HCT116 (cell line): Measurements from ENCODE around the gene TMEM181. TPM values are rescaled to one million over a fixed set of nuclear protein-coding genes. Genes with fewer than 3 reads are reported as not detected.

ENCODE experiments used
- ATAC-seq: fragments of 200-7000 bp; cut with Tn5 transposase; 2 replicates; pipeline ENCODE4 v1.9.1; 2020; ENCODE audit warnings: mild to moderate bottlenecking, moderate library complexity
- BruUV-seq: library from RNA; stranded (reverse); fragments of 400-500 nt; replicated peaks from 2 replicates; lab custom pipeline; 2021; lab: Mats Ljungman, UMichigan
- CTCF ChIA-PET: fragments of 300-600 bp; sonication (Branson Sonifier 250); formaldehyde crosslinking; loops from one replicate; lab custom pipeline; 2021; ENCODE audit warnings: antibody characterized with exemption; lab: Charles Lee
- POLR2A ChIA-PET: fragments of 300-600, 350-600 bp; sonication (Branson Sonifier 250); formaldehyde crosslinking; loops from one replicate; lab custom pipeline; 2021; ENCODE audit warnings: antibody characterized with exemption; lab: Charles Lee
- RAD21 ChIA-PET, 2 experiments: fragments of 300-600 bp; sonication (Branson Sonifier 250); formaldehyde crosslinking; loops; one replicate each; lab custom pipeline; 2023; ENCODE audit warnings: low total read pairs in 2 of 2; ENCODE audit not compliant: uncharacterized antibody in 2 of 2, unreplicated experiment in 2 of 2, low non-redundant PET in 1 of 2; lab: Charles Lee
- DNase-seq: peaks from one replicate; pipeline ENCODE4 v3.0.0-alpha.2; 2010; ENCODE audit warnings: low read depth, low spot score
- H2AFZ ChIP-seq: fragments of 200-600 bp; shearing (Covaris generic), sonication (generic); 2 replicates; pipeline ENCODE4 v1.6.1; 2017; ENCODE audit warnings: low read depth, mixed run types, mixed read lengths, antibody characterized with exemption, low read length; ENCODE audit not compliant: poor library complexity, severe bottlenecking
- H3K27ac ChIP-seq: 2 replicates; pipeline ENCODE4 v1.5.1; 2012; ENCODE audit warnings: low read depth, low read length
- H3K27me3 ChIP-seq: fragments of 200-600 bp; sonication (generic); 2 replicates; pipeline ENCODE4 v1.6.1; 2016; ENCODE audit warnings: mixed run types, low read length, mixed read lengths; ENCODE audit not compliant: insufficient read depth
- H3K36me3 ChIP-seq, 2 experiments: fragments of 200-500 bp in 1 of 2; fragments of 200-600 bp in 1 of 2; sonication (Bioruptor generic) in 1 of 2; sonication (generic) in 1 of 2; 2 replicates each; pipeline versions ENCODE4 v1.5.1 to v1.6.1; 2014 to 2016; ENCODE audit warnings: low read length in 2 of 2, inconsistent platforms in 1 of 2, mixed read lengths in 1 of 2, mixed run types in 1 of 2; ENCODE audit not compliant: insufficient read depth in 2 of 2, control insufficient read depth in 1 of 2
- H3K4me1 ChIP-seq, 2 experiments: fragments of 200-600 bp in 1 of 2; sonication (generic) in 1 of 2; 2 replicates each; pipeline versions ENCODE4 v1.5.1 to v1.6.1; 2012 to 2017; ENCODE audit warnings: low read length in 2 of 2, inconsistent platforms in 1 of 2, mild to moderate bottlenecking in 1 of 2, mixed read lengths in 1 of 2, mixed run types in 1 of 2, moderate library complexity in 1 of 2; ENCODE audit not compliant: insufficient read depth in 2 of 2, control insufficient read depth in 1 of 2
- H3K4me2 ChIP-seq: fragments of 200-600 bp; sonication (generic); 2 replicates; pipeline ENCODE4 v1.6.1; 2017; ENCODE audit warnings: mixed run types, low read length, mixed read lengths
- H3K4me3 ChIP-seq, 2 experiments: fragments of 200-600 bp in 1 of 2; sonication (generic) in 1 of 2; replicated peaks in 1 of 2; 2 replicates each; pipeline ENCODE4 v1.5.1; 2011 to 2016; ENCODE audit warnings: low read length in 2 of 2, control low read depth in 1 of 2, low read depth in 1 of 2, mild to moderate bottlenecking in 1 of 2, mixed read lengths in 1 of 2, mixed run types in 1 of 2
- H3K79me2 ChIP-seq: fragments of 200-600 bp; sonication (generic); 2 replicates; pipeline ENCODE4 v1.6.1; 2017; ENCODE audit warnings: mild to moderate bottlenecking, mixed run types, low read length, moderate library complexity, mixed read lengths; ENCODE audit not compliant: insufficient read depth
- H3K9ac ChIP-seq: fragments of 200-600 bp; sonication (generic); 2 replicates; pipeline ENCODE4 v1.6.1; 2016; ENCODE audit warnings: low read length, mixed read lengths
- H3K9me2 ChIP-seq: fragments of 200-600 bp; sonication (generic), shearing (Covaris generic); 2 replicates; pipeline ENCODE4 v1.6.1; 2017; ENCODE audit warnings: mixed run types, mild to moderate bottlenecking, moderate library complexity; ENCODE audit not compliant: insufficient read depth
- H3K9me3 ChIP-seq, 2 experiments: fragments of 200-500 bp in 1 of 2; fragments of 200-600 bp in 1 of 2; sonication (Bioruptor generic) in 1 of 2; sonication (generic) in 1 of 2; 2 replicates each; pipeline ENCODE4 v1.6.1; 2014 to 2017; ENCODE audit warnings: low read length in 2 of 2, mixed read lengths in 2 of 2, inconsistent platforms in 1 of 2, low read depth in 1 of 2, mild to moderate bottlenecking in 1 of 2, mixed run types in 1 of 2, moderate library complexity in 1 of 2; ENCODE audit not compliant: control insufficient read depth in 1 of 2, insufficient read depth in 1 of 2
- H4K20me1 ChIP-seq: fragments of 200-600 bp; sonication (generic), shearing (Covaris generic); 2 replicates; pipeline ENCODE4 v1.6.1; 2017; ENCODE audit warnings: mixed run types, mild to moderate bottlenecking, moderate library complexity; ENCODE audit not compliant: insufficient read depth
- CBX3 ChIP-seq: IDR thresholded peaks from 2 replicates; pipeline ENCODE4 v1.6.1; 2012; ENCODE audit warnings: low read depth
- EGR1 ChIP-seq: IDR thresholded peaks from 2 replicates; pipeline ENCODE4 v1.6.1; 2012; ENCODE audit warnings: low read depth
- ELF1 ChIP-seq: IDR thresholded peaks from 2 replicates; pipeline ENCODE4 v1.6.1; 2012; ENCODE audit warnings: low read depth, borderline replicate concordance
- EZH2 ChIP-seq: fragments of 200-600 bp; sonication (generic); IDR thresholded peaks from 2 replicates; pipeline ENCODE4 v1.6.1; 2017; ENCODE audit warnings: antibody characterized with exemption, mixed run types
- EZH2phosphoT487 ChIP-seq: fragments of 200-600 bp; IDR thresholded peaks from 2 replicates; pipeline ENCODE4 v1.6.1; 2018; ENCODE audit warnings: antibody characterized with exemption, borderline replicate concordance
- FOSL1 ChIP-seq: IDR thresholded peaks from 2 replicates; pipeline ENCODE4 v1.6.1; 2012; ENCODE audit warnings: low read depth
- JUND ChIP-seq: IDR thresholded peaks from 2 replicates; pipeline ENCODE4 v1.6.1; 2012
- POLR2A ChIP-seq: IDR thresholded peaks from 2 replicates; pipeline ENCODE4 v1.7.0; 2011; ENCODE audit warnings: borderline replicate concordance; ENCODE audit not compliant: insufficient read depth, insufficient read length; ENCODE audit errors: extremely low read depth
- POLR2AphosphoS5 ChIP-seq: IDR thresholded peaks from 2 replicates; pipeline ENCODE4 v1.6.1; 2011; ENCODE audit warnings: mild to moderate bottlenecking, low read depth, low read length, moderate library complexity
- RAD21 ChIP-seq: IDR thresholded peaks from 2 replicates; pipeline ENCODE4 v1.6.1; 2012; ENCODE audit warnings: low read depth, mild to moderate bottlenecking
- REST ChIP-seq: IDR thresholded peaks from 2 replicates; pipeline ENCODE4 v1.6.1; 2012; ENCODE audit warnings: low read depth
- SRF ChIP-seq: IDR thresholded peaks from 2 replicates; pipeline ENCODE4 v1.6.1; 2012; ENCODE audit warnings: low read depth
- ZFX ChIP-seq: fragments of 450-650 bp; IDR thresholded peaks from 2 replicates; pipeline ENCODE4 v1.6.1; 2017
- intact Hi-C: fragments of 100-400 bp; cut with micrococcal nuclease; formaldehyde crosslinking; loops from 2 replicates; pipeline ENCODE4 v1.10.0; 2022
- total RNA-seq: library from RNA; stranded (reverse); gene quantifications from one replicate; pipeline ENCODE4 v1.2.1, GENCODE V29; 2021; ENCODE audit not compliant: unreplicated experiment
- TF ChIP-seq, protein P1 (sequence below): IDR thresholded peaks from 2 replicates; pipeline ENCODE4 v1.6.1; 2012
- TF ChIP-seq, protein P2 (sequence below): IDR thresholded peaks from 2 replicates; pipeline ENCODE4 v1.6.1; 2011; ENCODE audit warnings: mild to moderate bottlenecking, low read length, moderate library complexity; ENCODE audit not compliant: insufficient replicate concordance; ENCODE audit errors: extremely low read depth
- TF ChIP-seq, protein P3 (sequence below): IDR thresholded peaks from 2 replicates; pipeline ENCODE4 v1.6.1; 2012

Gene TMEM181
- total RNA-seq, 1 experiment from 2014 or later = 34.4 TPM

- Histone ChIP-seq H4K20me1 (no peaks in the 10 kb centered on the region), H3K4me1 (no peaks in the 10 kb centered on the region), H3K4me2 (no peak overlapping the region), H3K27ac (no peak overlapping the region), H3K27me3 (no peaks in the 10 kb centered on the region), H3K9ac (no peak overlapping the region), H3K9me2 (no peaks in the 10 kb centered on the region), H3K36me3 (peaks cover 29 to 67% of the 10 kb centered on the region in 2 experiments), H3K4me3 (no peak overlapping the region), H3K79me2 (peaks cover 18% of the 10 kb centered on the region; the same call in 1 of the 2 replicates), H3K9me3 (no peaks in the 10 kb centered on the region), H2AFZ (no peak overlapping the region)
- TF ChIP-seq, protein P1, sequence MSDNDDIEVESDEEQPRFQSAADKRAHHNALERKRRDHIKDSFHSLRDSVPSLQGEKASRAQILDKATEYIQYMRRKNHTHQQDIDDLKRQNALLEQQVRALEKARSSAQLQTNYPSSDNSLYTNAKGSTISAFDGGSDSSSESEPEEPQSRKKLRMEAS = no peak
- TF ChIP-seq RAD21 (no peak), ZFX (no peak), SRF (no peak), POLR2AphosphoS5 (no peak), POLR2A (no peak), EGR1 (no peak), JUND (no peak), CBX3 (no peak), FOSL1 (no peak), ELF1 (no peak), REST (no peak), EZH2 (no peak), EZH2phosphoT487 (no peak)
- TF ChIP-seq, protein P2, sequence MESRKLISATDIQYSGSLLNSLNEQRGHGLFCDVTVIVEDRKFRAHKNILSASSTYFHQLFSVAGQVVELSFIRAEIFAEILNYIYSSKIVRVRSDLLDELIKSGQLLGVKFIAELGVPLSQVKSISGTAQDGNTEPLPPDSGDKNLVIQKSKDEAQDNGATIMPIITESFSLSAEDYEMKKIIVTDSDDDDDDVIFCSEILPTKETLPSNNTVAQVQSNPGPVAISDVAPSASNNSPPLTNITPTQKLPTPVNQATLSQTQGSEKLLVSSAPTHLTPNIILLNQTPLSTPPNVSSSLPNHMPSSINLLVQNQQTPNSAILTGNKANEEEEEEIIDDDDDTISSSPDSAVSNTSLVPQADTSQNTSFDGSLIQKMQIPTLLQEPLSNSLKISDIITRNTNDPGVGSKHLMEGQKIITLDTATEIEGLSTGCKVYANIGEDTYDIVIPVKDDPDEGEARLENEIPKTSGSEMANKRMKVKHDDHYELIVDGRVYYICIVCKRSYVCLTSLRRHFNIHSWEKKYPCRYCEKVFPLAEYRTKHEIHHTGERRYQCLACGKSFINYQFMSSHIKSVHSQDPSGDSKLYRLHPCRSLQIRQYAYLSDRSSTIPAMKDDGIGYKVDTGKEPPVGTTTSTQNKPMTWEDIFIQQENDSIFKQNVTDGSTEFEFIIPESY = no peak
- TF ChIP-seq, protein P3, sequence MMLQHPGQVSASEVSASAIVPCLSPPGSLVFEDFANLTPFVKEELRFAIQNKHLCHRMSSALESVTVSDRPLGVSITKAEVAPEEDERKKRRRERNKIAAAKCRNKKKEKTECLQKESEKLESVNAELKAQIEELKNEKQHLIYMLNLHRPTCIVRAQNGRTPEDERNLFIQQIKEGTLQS = no peak
- no peak for ATAC-seq
- ChIA-PET CTCF (interaction anchor here (0.7 kb wide), 1 partner anchor 97 kb away, joined by 3 read pairs; no protein-coding TSS in a partner anchor), RAD21 (no interaction called here), POLR2A (no interaction called here)
- BruUV-seq = no TSS peak
- intact Hi-C loops = no loop called here
- no peak for DNase-seq
These were observed 33.8 kb downstream of the TMEM181 start for GRCh38 chr6:158593670-158594069.
